Caki2 (cell line): ENCODE measurements around the gene TYMP. TPM values are rescaled to one million over a fixed set of nuclear protein-coding genes. Genes with fewer than 3 reads are reported as not detected.
A peak's percentile ranks its signal among the peaks of the same experiment; 100 is the strongest.

Experiments used
- DNase-seq: peaks from one replicate; pipeline ENCODE4 v3.0.0-alpha.2; 2015; ENCODE audit warnings: low read depth
- in situ Hi-C: cut with HindIII; loops from 2 replicates; pipeline ENCODE4 v1.10.0; 2016; ENCODE audit warnings: low sequenced_read_pairs, low pct_unique_long_range_greater_than_20kb, mixed read lengths
- total RNA-seq: library from RNA; depleted of rRNA; stranded (reverse); fragments of >200 nt; shearing (Covaris generic); gene quantifications from 2 replicates; pipeline ENCODE4 v1.2.3, GENCODE V29; 2014; ENCODE audit warnings: low replicate concordance

The TYMP gene
- total RNA-seq, 1 experiment from 2014 or later = 104 TPM

DNA sequence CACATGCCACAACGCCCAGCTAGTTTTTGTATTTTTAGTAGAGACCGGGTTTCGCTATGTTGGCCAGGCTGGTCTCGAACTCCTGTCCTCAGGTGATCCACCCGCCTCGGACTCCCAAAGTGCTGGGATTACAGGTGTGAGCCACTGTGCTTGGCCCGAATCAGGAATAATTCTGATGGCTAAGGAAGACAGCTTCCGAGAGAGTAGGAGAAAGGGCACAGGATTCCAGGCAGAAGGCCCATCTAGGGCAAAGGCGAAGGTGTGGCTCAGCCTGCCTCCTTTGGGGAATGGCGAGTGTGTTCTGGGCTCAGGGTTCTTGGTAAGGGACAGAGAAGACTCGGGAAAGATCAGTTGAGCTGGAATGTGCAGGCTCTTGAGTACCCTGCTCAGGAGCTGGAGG is 34.5 kb upstream of the TYMP start:
- no peak for DNase-seq
- in situ Hi-C loops = no loop called here

DNA sequence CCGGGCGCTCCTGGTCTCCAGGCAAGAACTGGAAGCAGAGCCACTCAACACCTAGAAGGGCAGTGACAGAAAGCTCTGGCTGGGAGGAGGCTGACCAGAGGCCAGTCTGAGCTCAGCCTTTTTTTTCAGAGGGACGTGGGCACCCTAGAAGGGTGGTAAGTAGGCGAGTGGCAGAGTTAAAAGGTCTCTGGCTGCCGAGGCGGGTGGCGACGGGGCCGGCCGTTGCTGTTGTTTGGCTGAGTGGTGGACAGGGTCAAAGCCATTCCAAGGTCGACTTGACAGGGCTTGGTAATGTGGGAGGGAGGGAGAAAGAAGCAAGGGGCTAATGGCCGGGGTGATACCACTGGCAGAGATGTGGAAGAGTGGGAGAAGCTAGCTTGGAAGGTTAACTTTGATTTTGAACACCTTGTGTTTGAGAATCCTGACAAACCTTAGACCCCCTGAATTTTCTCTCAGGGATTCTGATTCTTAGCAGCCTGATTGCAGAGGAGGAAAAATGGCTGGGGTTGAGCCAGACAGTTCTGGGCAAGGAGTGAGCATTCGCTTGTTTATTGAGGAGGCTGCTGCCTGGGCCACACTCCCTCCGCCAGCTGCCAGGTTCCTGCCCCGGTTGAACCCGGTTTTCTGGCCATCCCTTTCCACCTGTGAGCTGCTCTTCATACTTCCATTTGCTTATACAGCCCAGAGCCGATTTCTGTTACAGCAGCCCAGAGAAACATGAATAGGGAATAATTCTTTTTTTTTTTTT is 33.8 kb upstream of the TYMP start:
- in situ Hi-C loops = no loop called here

GRCh38 chr22:50562523-50563412 is 33.0 kb upstream of the TYMP start, which contains the start of gene SYCE3:
Gene SYCE3 (minus strand): TSS chr22:50562919. CDS start chr22:50556405, 6,514 bp downstream.
- in situ Hi-C loops = no loop called here
- DNase-seq = peak; percentile 97

More for the DNA sequence above, 33.8 kb upstream of the TYMP start:
- DNase-seq = no peak

DNA sequence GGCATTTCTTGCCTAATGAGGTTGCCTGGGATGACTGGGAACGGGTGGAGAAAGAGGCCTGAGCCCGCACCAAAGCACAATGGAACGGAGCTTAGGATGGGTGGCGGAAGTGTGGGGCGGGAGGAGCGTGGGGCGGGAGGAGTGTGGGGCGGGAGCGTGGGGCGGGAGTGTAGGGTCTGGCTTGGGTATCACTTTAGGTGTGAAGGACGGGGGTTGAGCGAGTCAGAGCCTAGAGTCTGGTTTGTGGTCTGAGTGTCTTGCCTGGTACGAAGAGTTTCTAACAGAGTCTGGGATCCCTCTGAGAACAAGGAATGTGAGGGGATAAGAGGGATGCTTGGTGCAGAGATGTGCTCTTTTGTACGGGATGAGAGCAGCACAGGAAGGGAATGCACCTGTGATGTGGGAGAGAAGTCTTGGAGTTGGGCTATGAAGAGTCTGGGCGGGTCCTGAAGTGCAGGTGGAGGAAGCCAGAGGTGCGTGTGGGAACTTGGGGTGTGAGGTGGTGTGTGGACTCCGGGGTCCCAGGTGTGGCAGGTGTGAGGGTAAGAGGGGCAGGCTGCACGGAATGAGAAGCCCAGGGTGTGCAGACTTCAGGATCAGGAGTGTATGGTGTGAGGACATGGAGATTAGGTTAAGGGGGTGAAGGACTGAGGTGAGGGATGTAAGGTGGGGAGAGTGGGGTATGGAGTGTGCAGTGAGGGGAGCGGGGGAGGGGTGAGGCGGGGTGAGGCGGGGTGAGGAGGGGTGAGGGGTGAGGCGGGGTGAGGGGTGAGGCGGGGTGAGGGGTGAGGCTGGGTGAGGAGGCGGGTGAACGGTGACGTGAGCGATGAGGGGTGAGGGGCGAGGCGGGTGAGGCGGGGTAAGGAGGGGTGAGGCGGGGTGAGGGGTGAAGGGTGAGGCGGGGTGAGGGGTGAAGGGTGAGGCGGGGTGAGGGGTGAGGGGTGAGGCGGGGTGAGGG is 31.9 kb upstream of the TYMP start:
- DNase-seq = no peak
- in situ Hi-C loops = no loop called here

- no peak for DNase-seq
- in situ Hi-C loops = no loop called here
Measured at GRCh38 chr22:50560034-50560433, 30.2 kb upstream of the TYMP start.

- in situ Hi-C loops = no loop called here
- DNase-seq = no peak
Measured at GRCh38 chr22:50556703-50557102, 26.9 kb upstream of the TYMP start.

GRCh38 chr22:50553310-50553709 is 23.5 kb upstream of the TYMP start:
- no peak for DNase-seq
- in situ Hi-C loops = no loop called here

DNA sequence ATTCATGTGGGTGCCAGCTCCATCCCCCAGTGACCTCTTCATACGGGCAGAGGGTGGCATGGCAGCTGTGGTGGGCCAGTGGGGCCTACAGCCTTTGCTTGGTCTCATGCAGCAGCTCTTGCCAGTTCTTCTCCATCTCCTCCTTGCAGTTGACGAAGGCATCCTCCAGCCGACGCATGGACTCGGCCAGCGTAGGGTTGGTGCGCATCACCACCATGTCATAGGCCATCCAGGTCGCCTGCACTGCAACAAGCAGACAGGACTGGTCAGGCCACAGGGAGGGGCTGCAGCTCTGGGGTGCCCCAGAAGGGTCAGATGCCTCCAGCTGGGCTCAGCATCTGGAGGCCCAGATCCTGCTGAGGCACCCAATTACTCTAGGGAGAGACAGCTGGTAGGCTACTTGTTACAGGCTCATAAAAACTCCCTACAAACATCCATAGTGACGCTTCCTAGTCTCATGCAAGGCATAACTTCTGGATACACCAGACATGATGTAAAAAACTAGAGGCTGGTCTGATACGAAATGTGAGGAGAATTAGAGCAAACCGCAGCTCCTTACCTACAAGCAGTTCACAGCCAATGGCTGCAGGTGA is 21.4 kb upstream of the TYMP start:
- in situ Hi-C loops = no loop called here

GRCh38 chr22:50550395-50550794 is 20.6 kb upstream of the TYMP start:
- DNase-seq = no peak
- in situ Hi-C loops = no loop called here

More for the DNA sequence above, 21.4 kb upstream of the TYMP start:
- DNase-seq = no peak

DNA sequence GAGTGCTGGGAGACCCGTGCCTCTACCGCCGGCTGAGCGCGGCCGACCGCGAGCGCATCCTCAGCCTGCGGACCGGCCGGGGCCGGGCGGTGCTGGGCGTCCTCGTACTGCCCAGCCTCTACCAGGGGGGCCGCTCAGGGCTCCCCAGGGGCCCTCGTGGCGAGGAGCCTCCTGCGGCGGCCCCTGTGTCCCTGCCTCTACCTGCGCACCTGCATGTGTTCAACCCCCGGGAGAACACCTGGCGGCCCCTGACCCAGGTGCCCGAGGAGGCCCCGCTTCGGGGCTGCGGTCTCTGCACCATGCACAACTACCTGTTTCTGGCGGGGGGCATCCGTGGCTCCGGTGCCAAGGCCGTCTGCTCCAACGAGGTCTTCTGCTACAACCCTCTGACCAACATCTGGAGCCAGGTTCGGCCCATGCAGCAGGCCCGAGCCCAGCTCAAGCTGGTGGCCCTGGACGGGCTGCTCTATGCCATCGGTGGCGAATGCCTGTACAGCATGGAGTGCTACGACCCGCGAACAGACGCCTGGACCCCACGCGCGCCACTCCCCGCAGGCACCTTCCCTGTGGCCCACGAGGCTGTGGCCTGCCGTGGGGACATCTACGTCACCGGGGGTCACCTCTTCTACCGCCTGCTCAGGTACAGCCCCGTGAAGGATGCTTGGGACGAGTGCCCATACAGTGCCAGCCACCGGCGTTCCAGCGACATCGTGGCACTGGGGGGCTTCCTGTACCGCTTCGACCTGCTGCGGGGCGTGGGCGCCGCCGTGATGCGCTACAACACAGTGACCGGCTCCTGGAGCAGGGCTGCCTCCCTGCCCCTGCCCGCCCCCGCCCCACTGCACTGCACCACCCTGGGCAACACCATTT is 19.3 kb upstream of the TYMP start:
- in situ Hi-C loops = no loop called here
- no peak for DNase-seq

DNA sequence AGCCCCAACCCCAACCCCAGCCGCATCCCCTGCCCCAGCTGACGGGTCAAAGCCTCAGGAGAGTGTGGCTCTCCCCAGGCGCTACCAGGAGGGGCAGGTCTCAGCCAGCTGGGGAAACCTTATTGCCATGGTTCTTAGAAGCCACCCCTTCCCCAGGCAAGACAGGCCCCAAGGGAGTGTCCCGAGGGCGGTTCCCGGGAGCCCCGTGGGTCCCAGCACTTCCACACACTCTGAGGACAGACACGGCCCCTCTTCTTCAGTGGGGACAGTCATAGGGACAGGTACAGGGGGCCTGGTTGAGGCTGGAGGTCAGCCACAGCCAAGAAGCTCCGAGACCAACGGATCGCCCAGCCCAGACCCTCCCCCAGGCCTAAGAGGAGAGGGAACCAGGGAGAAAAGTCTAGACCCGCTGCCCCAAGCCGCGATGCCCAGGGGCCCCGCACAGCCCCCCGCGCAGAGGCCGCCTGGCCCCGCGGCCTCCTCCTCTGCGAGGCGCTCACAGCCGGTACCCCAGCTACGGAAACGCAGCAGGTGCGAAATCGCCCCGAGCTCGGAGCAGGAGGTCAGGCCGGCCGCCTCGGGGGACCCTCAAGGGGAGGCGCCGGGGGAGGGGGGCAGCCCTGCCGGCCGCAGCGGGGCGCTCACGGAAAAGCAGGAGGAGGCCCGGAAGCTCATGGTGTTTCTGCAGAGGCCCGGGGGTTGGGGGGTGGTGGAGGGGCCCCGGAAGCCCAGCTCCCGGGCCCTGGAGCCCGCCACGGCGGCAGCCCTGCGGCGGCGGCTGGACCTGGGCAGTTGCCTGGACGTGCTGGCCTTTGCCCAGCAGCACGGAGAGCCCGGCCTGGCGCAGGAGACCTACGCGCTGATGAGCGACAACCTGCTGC is 18.5 kb upstream of the TYMP start:
- in situ Hi-C loops = no loop called here
- DNase-seq = no peak

GRCh38 chr22:50547263-50547985 is 17.6 kb upstream of the TYMP start:
- no peak for DNase-seq
- in situ Hi-C loops = no loop called here

- in situ Hi-C loops = no loop called here
Measured at GRCh38 chr22:50546326-50547262, 16.8 kb upstream of the TYMP start.

DNA sequence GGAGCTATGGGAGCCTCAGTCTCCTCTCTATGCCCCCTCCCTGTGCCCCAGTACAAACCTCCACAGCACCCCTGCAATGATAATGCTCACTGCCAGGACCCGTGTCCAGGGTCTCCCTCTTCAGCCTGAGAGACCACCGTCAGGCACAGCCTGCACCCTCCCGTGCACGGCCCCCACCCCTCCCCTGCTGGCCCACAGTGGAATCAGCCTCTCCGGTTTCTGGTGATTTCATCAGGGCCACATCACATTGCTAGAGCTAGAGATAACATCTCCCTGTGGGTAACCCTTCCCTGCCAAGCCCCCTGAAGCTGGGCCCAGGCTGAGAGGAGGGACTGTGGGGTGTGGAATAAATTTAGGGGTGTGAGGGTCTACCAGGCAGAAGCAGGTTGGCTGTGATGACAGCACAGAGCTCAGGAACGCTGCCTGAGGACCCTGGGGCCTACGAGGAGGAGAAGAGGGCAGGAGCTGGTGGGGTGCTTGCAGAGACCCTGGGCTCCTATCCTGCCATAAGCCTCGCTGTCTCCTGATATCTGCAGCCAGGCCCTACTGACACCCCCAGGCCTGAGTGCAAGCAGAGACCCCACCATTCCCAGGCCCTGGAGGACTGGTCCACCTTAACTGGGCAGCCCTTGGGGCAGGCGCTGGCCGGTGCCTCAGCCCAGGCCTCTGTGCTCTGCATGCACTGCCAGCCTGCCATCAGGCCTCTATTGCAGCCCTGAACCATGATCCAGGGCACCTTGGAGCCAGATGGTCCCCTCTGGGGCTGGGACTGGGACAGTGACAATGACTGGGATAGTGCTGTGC is 15.9 kb upstream of the TYMP start, which contains the start of gene KLHDC7B:
TSS of gene KLHDC7B (plus strand) at position 378 of the 804 bp plus-strand sequence. CDS start at position 723, 345 bp downstream.
- DNase-seq = no peak
- in situ Hi-C loops = no loop called here

More at GRCh38 chr22:50546326-50547262, 16.8 kb upstream of the TYMP start:
- no peak for DNase-seq
